RWPE2 (cell line): ENCODE results near the gene CDK13.
A peak's percentile ranks its signal among the peaks of the same experiment; 100 is the strongest.

Experiments
- ATAC-seq: fragments of 200-7000 bp; cut with Tn5 transposase; 3 replicates; pipeline ENCODE4 v1.9.1; 2021; ENCODE audit warnings: low read depth
- DNase-seq: peaks from one replicate; pipeline ENCODE4 v3.0.0-alpha.2; 2020; ENCODE audit warnings: low spot score
- H3K27ac ChIP-seq: fragments of 450-650 bp; 2 replicates; pipeline ENCODE4 v1.5.1; 2017; ENCODE audit warnings: mild to moderate bottlenecking; ENCODE audit not compliant: poor library complexity, severe bottlenecking
- H3K27me3 ChIP-seq: fragments of 250-450 bp; sonication (Bioruptor Pico); 2 replicates; pipeline ENCODE4 v1.5.1; 2021; ENCODE audit warnings: mild to moderate bottlenecking, moderate library complexity; ENCODE audit not compliant: insufficient read depth, poor library complexity, severe bottlenecking
- H3K36me3 ChIP-seq: fragments of 250-450 bp; sonication (Bioruptor Pico); 2 replicates; pipeline ENCODE4 v1.5.1; 2020; ENCODE audit warnings: low read depth, mild to moderate bottlenecking, moderate library complexity
- H3K4me1 ChIP-seq: fragments of 250-450 bp; sonication (Bioruptor Pico); 2 replicates; pipeline ENCODE4 v1.5.1; 2021; ENCODE audit warnings: mild to moderate bottlenecking, moderate library complexity; ENCODE audit not compliant: insufficient read depth, poor library complexity, severe bottlenecking
- H3K4me3 ChIP-seq: fragments of 250-450 bp; sonication (Bioruptor Pico); 2 replicates; pipeline ENCODE4 v1.5.1; 2021; ENCODE audit warnings: mild to moderate bottlenecking, moderate library complexity; ENCODE audit not compliant: severe bottlenecking
- H3K9me3 ChIP-seq: fragments of 250-450 bp; sonication (Bioruptor Pico); 2 replicates; pipeline ENCODE4 v1.5.1; 2021; ENCODE audit warnings: mild to moderate bottlenecking, moderate library complexity; ENCODE audit not compliant: severe bottlenecking
- TF ChIP-seq, protein P1 (sequence below): fragments of 450-650 bp; IDR thresholded peaks from one replicate; pipeline ENCODE4 v1.5.1; 2017; ENCODE audit warnings: mild to moderate bottlenecking, moderate library complexity; ENCODE audit not compliant: poor library complexity, severe bottlenecking

CDK13 gene

DNA sequence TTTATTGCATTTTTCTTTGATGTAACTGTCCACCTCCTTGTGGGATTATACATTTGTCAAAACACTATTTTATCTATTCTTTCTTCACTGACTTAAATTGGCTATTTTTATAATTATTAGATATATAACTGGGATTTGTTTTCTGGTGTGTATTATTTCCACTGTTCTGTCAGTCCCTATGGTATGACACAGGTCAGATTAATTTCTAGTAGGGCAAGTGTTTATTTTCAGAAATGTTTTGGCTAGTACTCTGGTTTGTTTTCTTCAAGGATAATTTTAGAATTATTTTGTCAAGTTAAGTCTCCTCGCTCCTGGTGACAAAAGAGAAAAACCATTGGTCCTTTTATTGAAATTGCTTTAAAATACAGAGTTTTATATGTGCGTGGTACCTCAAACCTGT is 93.1 kb downstream of the CDK13 start:
- Histone ChIP-seq H3K36me3 (peaks cover 22% of the 10 kb centered on the region), H3K9me3 (no peaks in the 10 kb centered on the region), H3K4me1 (no peaks in the 10 kb centered on the region), H3K27me3 (no peaks in the 10 kb centered on the region), H3K4me3 (no peak overlapping the region), H3K27ac (no peak overlapping the region)
- no peak for DNase-seq
- ATAC-seq: no peak
- TF ChIP-seq, protein P1, sequence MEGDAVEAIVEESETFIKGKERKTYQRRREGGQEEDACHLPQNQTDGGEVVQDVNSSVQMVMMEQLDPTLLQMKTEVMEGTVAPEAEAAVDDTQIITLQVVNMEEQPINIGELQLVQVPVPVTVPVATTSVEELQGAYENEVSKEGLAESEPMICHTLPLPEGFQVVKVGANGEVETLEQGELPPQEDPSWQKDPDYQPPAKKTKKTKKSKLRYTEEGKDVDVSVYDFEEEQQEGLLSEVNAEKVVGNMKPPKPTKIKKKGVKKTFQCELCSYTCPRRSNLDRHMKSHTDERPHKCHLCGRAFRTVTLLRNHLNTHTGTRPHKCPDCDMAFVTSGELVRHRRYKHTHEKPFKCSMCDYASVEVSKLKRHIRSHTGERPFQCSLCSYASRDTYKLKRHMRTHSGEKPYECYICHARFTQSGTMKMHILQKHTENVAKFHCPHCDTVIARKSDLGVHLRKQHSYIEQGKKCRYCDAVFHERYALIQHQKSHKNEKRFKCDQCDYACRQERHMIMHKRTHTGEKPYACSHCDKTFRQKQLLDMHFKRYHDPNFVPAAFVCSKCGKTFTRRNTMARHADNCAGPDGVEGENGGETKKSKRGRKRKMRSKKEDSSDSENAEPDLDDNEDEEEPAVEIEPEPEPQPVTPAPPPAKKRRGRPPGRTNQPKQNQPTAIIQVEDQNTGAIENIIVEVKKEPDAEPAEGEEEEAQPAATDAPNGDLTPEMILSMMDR: no peak

DNA sequence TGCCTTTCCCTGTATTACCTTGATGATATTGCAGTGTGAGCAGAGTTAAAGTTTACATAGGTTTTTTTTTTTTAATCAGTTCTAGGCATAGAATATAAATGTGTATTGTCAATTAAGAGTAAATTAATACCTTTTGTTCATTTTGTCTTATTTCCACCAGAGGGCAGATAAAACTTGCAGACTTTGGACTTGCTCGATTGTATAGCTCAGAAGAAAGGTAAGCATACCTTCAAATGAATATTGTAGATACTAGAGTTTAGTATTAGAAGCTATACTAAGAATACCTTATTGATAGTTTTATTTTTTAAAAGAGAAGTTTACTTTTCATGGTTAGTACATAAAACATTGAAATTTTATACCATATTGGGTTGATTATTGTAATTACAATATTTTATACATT is 97.6 kb downstream of the CDK13 start:
- TF ChIP-seq, protein P1: peak; percentile 49
- Histone ChIP-seq H3K36me3 (peaks cover 32% of the 10 kb centered on the region), H3K27ac (no peak overlapping the region), H3K9me3 (no peaks in the 10 kb centered on the region), H3K4me1 (no peaks in the 10 kb centered on the region), H3K27me3 (no peaks in the 10 kb centered on the region), H3K4me3 (no peak overlapping the region)
- DNase-seq (no peak), ATAC-seq (no peak)

DNA sequence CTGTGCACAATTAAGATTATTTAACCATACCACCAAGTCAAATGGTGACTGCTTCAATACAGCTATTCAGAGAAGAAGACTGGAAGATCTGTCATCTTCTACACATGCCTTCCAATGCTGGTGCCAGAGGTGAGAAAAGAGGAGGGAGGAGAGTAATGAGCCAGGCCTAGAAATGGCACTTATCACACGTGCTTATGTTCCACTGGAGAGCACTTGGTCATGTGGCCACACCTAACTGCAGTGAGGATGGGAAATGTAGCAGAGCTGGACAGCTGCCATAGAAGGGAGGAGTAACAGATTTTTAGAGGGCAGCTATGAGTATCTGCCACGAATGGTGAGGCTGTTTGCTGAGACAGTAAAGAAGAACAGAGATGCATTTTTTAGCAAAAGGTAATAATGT is 107.2 kb downstream of the CDK13 start:
- Histone ChIP-seq H3K9me3 (no peaks in the 10 kb centered on the region), H3K27ac (no peak overlapping the region), H3K4me3 (no peak overlapping the region), H3K36me3 (peaks cover 40% of the 10 kb centered on the region), H3K4me1 (no peaks in the 10 kb centered on the region), H3K27me3 (no peaks in the 10 kb centered on the region)
- DNase-seq (no peak), ATAC-seq (no peak)
- TF ChIP-seq, protein P1: no peak

DNA sequence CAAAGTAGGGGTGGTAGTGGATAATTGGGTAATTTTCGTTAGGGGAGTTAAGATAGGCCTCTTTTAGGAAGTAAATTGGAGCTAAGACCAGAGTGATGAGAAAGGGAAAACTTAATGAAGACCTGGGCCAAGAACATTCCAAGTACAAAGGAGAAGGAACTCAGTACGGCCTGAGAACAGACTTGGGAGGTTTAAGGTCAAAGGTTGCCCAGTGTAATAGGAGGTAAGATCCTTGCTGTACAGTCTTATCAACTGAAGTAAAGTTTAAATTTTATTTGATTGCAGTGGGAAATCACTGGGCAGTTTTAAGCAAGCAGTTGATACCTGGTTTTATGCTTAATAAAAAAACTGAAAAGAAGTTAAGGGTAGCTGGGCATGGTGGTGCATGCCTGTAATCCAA is 108.0 kb downstream of the CDK13 start:
- DNase-seq (no peak), ATAC-seq (no peak)
- Histone ChIP-seq H3K9me3 (no peaks in the 10 kb centered on the region), H3K27me3 (no peaks in the 10 kb centered on the region), H3K27ac (no peak overlapping the region), H3K36me3 (peaks cover 38% of the 10 kb centered on the region), H3K4me3 (no peak overlapping the region), H3K4me1 (no peaks in the 10 kb centered on the region)
- TF ChIP-seq, protein P1: no peak

DNA sequence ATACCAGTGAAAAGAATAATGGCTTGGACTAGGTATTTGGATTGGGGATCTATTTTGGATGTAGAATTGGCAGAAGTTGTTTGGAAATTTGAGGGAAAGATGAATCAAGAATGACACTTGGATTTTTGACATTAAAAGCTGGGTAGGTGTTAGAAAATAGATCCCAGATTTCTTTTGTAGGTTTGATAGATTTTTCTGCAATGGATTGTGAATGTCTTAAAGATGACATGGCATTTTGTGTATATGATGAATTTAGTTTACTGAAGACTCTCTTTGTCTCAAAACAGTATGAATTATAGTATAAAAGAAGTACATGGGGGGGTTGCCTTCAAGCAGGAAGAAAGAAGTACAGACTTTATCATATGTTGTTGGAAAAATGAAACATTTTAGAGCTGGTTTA is 108.6 kb downstream of the CDK13 start:
- TF ChIP-seq, protein P1: no peak
- peaks cover 37% of the 10 kb centered on the region for H3K36me3 ChIP-seq
- no peak overlapping the region for H3K4me3 ChIP-seq
- ATAC-seq: no peak
- H3K4me1 ChIP-seq: no peaks in the 10 kb centered on the region
- no peaks in the 10 kb centered on the region for H3K9me3 ChIP-seq
- H3K27ac ChIP-seq: no peak overlapping the region
- no peaks in the 10 kb centered on the region for H3K27me3 ChIP-seq
- no peak for DNase-seq
